ENCODE measurements around the gene DDX6. TPM values are rescaled to one million over a fixed set of nuclear protein-coding genes. Genes with fewer than 3 reads are reported as not detected.

The DDX6 gene
- total and polyA plus RNA-seq, 9 of the 15 experiments (the other 6 are each of a cell fraction or from before 2014, with no cell fraction given): 10.0 to 102 (median 58.2) TPM

GRCh38 chr11:118791111-118791960, at the start of gene DDX6 (continued):
- TF ChIP-seq GABPB1 (CRISPR knock-in tag; IDR thresholded peaks at IDR 0.05) (peak; percentile 64; the same call in 1 of the 2 replicates), POLR2AphosphoS5 (IDR thresholded peaks at IDR 0.05; ENCODE audit: control insufficient read depth, insufficient read depth, low read depth, low read length) (peak; percentile 62), PKNOX1 (IDR thresholded peaks at IDR 0.05) (0 out of 2 replicates have a peak, but pooled peaks have one; percentile 5), NELFE (IDR thresholded peaks at IDR 0.05; ENCODE audit: insufficient read depth, insufficient read length) (no peak), SLC30A9 (CRISPR knock-in tag; IDR thresholded peaks at IDR 0.05) (no peak), BRD4 (IDR thresholded peaks at IDR 0.05) (peak; percentile 98), CEBPG (CRISPR knock-in tag; IDR thresholded peaks at IDR 0.05) (no peak), CEBPG (tag; conservative IDR thresholded peaks at IDR 0.05 in 1 of 2, IDR thresholded peaks at IDR 0.05 in 1 of 2) (peak in 1 of 2 experiments; percentile 76; a peak in 2 of 4 replicates), ATF2 (CRISPR knock-in tag; IDR thresholded peaks at IDR 0.05) (no peak), HNRNPLL (IDR thresholded peaks at IDR 0.05; ENCODE audit: low read depth, low read length, poor library complexity, severe bottlenecking) (no peak), IRF9 (tag; IDR thresholded peaks at IDR 0.05) (no peak), PTTG1 (tag; IDR thresholded peaks at IDR 0.05; ENCODE audit: low read depth) (no peak), OTX1 (CRISPR knock-in tag; IDR thresholded peaks at IDR 0.05) (peak; percentile 85), HMGN3 (IDR thresholded peaks at IDR 0.05; ENCODE audit: borderline replicate concordance, extremely low read depth, insufficient read length, low read depth, low read length) (peak; percentile 71), DACH1 (IDR thresholded peaks at IDR 0.05; ENCODE audit: partially characterized antibody) (no peak), CREB3L1 (IDR thresholded peaks at IDR 0.05; ENCODE audit: borderline replicate concordance, low read depth) (peak; percentile 41; the same call in 1 of the 2 replicates), SMARCC2 (IDR thresholded peaks at IDR 0.05; ENCODE audit: low read depth) (no peak), KLF1 (tag; IDR thresholded peaks at IDR 0.05) (no peak), JUNB (CRISPR knock-in tag; conservative IDR thresholded peaks at IDR 0.05) (no peak), ZNF23 (CRISPR knock-in tag; IDR thresholded peaks at IDR 0.05) (no peak), MEIS2 (IDR thresholded peaks at IDR 0.05; ENCODE audit: partially characterized antibody) (no peak), HDAC6 (IDR thresholded peaks at IDR 0.05; ENCODE audit: low read depth, low read length) (no peak), NR4A1 (CRISPR knock-in tag; IDR thresholded peaks at IDR 0.05) (no peak), NR4A1 (tag; IDR thresholded peaks at IDR 0.05) (no peak; the same call in 1 of the 2 replicates)

Data from K562 (cell line).